ENCODE data around the gene GDNF.

DNA sequence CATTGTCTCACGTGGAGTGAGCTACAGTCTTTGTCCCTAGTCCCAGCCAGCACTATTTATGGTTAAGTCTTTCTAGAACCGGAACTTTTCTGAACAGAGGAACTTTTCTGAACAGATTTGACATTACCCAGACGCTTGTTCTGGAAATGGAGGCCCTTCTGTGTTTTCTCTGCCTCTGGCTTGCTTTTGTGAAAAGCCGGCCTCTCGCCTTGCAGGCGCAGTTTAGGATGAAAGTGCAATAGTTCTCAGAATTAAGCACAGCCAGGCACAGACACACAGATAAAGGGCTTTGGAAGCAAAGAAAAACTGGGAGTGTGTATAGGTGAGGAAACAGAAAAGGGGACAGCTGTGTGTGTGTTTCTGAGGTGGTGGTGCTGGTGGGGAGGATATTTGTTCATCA lies 5.9 kb downstream of the GDNF start:
- no peak for TF ChIP-seq ZFP30 (CRISPR knock-in tag; IDR thresholded peaks at IDR 0.05)
- no peak for TF ChIP-seq SNAI2 (CRISPR knock-in tag; IDR thresholded peaks at IDR 0.05)
- TF ChIP-seq ISL1 (CRISPR knock-in tag; IDR thresholded peaks at IDR 0.05): no peak
- TF ChIP-seq, protein P1, sequence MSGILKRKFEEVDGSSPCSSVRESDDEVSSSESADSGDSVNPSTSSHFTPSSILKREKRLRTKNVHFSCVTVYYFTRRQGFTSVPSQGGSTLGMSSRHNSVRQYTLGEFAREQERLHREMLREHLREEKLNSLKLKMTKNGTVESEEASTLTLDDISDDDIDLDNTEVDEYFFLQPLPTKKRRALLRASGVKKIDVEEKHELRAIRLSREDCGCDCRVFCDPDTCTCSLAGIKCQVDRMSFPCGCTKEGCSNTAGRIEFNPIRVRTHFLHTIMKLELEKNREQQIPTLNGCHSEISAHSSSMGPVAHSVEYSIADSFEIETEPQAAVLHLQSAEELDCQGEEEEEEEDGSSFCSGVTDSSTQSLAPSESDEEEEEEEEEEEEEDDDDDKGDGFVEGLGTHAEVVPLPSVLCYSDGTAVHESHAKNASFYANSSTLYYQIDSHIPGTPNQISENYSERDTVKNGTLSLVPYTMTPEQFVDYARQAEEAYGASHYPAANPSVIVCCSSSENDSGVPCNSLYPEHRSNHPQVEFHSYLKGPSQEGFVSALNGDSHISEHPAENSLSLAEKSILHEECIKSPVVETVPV (CRISPR knock-in tag; IDR thresholded peaks at IDR 0.05): no peak
- TF ChIP-seq, protein P2, sequence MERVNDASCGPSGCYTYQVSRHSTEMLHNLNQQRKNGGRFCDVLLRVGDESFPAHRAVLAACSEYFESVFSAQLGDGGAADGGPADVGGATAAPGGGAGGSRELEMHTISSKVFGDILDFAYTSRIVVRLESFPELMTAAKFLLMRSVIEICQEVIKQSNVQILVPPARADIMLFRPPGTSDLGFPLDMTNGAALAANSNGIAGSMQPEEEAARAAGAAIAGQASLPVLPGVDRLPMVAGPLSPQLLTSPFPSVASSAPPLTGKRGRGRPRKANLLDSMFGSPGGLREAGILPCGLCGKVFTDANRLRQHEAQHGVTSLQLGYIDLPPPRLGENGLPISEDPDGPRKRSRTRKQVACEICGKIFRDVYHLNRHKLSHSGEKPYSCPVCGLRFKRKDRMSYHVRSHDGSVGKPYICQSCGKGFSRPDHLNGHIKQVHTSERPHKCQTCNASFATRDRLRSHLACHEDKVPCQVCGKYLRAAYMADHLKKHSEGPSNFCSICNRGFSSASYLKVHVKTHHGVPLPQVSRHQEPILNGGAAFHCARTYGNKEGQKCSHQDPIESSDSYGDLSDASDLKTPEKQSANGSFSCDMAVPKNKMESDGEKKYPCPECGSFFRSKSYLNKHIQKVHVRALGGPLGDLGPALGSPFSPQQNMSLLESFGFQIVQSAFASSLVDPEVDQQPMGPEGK (CRISPR knock-in tag; IDR thresholded peaks at IDR 0.05; ENCODE audit: borderline replicate concordance): no peak
- no peak for TF ChIP-seq ZFP3 (CRISPR knock-in tag; IDR thresholded peaks at IDR 0.05)
- TF ChIP-seq, protein P3, sequence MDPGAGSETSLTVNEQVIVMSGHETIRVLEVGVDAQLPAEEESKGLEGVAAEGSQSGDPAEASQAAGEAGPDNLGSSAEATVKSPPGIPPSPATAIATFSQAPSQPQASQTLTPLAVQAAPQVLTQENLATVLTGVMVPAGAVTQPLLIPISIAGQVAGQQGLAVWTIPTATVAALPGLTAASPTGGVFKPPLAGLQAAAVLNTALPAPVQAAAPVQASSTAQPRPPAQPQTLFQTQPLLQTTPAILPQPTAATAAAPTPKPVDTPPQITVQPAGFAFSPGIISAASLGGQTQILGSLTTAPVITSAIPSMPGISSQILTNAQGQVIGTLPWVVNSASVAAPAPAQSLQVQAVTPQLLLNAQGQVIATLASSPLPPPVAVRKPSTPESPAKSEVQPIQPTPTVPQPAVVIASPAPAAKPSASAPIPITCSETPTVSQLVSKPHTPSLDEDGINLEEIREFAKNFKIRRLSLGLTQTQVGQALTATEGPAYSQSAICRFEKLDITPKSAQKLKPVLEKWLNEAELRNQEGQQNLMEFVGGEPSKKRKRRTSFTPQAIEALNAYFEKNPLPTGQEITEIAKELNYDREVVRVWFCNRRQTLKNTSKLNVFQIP (CRISPR knock-in tag; IDR thresholded peaks at IDR 0.05; ENCODE audit: borderline replicate concordance, low read depth): no peak
